Stimulated activated CD8-positive, alpha-beta memory T cell treated with anti-CD3 and anti-CD28 coated beads, Interleukin-7, amount 100 ng/mL, for 24 hours (primary cell): ENCODE measurements around the gene NOBOX.
"Not testable (repeated sequence)": the region's sequence is repeated elsewhere in the genome, so short reads cannot be mapped to it uniquely, and the experiment has no call there.

Experiments
- DNase-seq: peaks from one replicate; pipeline ENCODE4 v3.0.0-alpha.2; 2020; ENCODE audit warnings: low read depth

NOBOX gene

DNA sequence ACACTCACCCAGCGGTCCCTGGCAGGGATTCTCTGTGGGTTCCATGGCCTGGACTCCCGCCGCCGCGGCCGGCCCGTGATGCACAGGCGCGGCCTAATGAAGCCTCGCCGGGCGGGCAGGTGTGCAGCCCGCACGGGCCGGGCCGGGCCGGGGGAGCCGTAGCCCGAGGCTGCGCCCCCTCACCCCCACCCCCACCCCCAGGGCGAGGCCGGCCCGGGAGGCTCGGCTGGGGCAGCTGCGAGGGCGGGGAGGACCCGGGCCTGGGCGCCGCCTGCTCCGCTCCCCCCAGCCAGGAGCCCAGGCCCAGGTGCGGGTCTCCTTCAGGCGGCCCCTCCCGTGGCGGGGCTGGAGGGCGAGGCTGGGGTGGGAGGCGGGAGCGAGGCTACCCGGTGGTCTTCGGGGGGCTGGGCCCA is at the start of gene NOBOX:
Gene NOBOX, minus strand, starts transcription at position 45 of the 413 bp plus-strand sequence.
- DNase-seq: no peak

DNA sequence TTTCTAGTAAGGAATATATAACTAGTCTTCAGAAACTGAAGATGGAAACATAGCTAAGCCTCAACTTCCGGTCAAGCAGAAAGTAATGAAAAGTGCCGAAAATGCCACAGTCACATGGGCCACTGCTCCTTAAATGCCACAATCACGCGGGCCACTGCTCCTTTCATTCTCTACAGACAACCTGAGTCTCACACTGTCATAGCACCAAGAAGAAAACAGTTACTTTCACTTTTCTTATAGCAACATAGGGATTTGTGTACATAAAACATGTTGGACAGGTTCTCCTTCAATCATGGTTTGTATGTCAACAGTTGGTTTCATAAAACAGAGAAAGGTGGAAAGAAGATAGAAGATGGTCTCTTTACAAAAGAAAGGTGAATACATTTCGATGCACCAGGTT is 48.6 kb upstream of the NOBOX start:
- no peak for DNase-seq

DNA sequence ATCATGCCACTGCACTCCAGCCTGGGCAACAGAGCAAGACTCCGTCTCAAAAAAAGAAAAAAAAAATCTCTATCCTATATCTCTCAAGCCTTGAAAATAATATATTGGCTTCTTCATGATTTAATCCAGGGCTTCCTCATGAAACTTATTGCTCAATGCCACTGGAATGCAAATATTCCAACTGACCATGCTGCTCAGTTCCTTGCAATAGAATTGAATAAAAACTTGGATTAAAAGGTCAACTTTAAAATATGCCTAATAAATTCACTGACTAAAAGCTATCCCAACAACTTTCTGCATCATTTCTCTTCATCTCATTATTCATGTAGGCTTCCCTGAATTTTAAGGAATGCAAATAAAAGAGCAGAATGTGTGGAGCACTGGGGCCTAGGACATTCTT is 42.1 kb upstream of the NOBOX start:
- no peak for DNase-seq

DNA sequence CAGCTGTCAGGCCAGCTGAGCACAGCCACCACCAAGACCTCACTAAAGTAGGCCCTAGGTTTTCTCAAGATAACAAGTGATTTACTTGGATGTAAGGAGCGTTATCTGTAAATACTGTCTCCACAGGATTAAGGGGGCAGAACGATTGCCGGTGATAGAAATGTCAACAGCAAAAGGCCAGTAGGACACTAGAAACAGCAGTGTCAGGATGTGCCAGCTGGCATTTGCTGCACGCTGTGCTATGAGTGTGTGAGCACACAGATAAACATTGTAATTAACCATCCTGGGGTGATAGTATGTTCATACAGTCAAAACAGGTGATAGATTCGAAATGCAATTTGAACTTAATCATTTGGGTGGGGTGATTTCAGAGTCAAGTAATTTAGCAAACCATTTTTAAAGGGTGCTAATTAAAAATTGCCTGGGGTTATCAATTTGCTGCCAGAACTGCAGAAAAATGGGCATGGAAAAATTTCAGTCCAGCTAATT is 36.3 kb upstream of the NOBOX start:
- DNase-seq: no peak

DNA sequence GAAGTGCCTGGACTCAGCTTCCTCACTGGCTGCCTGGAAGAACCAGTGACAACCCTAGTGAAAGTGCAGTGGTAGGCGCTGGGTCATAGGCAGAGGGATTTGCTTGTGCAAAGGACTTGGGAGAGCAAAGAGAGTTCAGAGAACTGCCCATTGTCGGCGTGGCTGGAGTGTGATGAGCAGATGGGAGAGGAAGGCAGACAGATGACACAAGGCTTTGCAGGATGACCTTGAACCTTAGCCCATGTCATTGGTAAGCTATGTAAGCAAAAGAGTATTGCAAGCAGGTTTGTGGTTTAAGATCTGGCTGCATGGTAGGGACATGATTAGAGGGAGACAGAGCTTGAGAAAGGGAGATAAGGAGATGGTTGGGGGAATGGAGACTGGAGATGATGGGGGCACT is 35.3 kb upstream of the NOBOX start:
- DNase-seq: no peak

DNA sequence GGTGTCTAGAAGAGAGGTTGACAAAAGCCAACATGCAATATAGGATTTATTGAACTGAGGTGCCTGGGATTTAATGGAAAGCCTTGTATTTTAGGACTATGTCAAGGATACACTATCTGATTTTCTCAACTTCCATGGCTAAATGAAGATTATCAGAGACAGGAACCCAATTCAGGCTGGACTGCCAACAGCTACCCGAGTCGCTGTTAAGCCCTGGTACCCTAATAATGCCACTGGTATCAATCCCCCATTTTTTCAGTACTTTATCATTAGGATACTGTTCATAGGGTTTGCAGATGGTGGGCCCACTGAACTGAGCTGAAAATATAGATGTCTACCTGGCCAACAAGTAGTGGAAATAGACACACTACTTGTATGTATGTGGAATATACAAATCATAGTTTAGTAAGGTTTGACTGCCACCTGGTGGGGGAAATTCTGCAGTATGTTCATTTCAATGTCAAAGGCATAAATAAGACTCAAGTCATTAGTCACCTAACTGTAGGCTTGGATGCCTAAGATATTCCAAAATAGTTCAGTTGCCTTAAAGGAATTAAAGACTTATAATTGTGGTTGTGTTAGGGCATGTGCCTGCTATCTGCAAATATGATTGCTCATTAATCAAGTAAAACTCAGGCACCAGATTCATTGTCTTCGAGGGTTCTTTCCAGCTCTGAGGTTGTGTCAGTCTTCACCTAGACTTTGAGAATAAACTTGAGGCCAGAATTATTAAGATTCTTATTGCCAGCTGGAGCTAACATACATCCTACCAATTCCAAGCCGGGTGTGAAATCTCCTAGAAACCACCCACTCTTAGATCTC is 34.1 kb upstream of the NOBOX start:
- peak; percentile 11 for DNase-seq

DNA sequence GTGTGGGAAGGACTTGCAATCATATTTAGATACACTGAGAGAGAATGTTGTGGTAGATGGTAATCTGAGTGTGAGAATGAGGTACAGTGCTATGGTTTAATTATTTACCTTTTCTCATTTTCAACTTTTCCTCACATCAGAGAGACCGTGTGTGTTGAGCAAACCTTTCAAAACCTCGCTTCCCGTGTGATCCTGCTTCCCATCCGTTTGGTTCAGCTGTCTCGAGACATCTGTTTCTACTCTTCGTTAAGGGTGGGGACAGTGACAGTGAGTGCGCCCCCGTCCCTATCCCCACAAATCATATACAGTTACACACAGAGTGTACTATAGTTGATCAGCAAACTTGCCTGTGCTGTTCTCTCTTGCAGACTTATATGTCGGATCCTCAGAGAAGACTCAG is 33.0 kb upstream of the NOBOX start:
- no peak for DNase-seq

DNA sequence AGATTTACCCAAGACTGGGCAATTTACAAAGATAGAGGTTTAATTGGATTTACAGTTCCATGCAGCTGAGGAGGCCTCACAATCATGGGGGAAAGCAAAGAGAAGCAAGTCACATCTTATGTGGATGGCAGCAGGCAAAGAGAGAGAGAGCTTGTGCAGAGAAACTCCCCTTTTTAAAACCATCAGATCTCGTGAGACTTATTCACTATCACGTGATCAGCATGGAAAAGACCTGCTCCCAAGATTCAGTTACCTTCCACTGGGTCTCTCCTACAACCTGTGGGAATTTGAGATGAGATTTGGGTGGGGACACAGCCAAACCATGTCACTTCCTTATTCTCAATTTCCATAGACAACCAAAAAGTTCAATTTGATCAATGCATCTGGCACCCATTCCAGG is 24.9 kb upstream of the NOBOX start:
- no peak for DNase-seq

DNA sequence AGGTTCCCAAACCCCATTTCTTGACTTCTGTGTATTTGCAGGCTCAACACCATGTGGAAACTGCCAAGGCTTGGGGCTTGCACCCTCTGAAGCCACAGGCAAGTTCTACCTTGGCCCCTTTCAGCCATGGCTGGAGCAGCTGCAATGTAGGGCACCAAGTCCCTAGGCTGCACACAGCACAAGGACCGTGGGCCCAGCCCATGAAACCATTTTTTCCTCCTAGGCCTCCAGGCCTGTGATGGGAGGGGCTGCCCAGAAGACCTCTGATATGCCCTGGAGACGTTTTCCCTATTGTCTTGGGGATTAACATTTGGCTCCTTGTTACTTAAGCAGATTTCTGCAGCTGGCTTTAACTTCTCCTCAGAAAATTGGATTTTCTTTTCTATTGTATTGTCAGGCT is 24.0 kb upstream of the NOBOX start:
- not testable (repeated sequence) for DNase-seq

DNA sequence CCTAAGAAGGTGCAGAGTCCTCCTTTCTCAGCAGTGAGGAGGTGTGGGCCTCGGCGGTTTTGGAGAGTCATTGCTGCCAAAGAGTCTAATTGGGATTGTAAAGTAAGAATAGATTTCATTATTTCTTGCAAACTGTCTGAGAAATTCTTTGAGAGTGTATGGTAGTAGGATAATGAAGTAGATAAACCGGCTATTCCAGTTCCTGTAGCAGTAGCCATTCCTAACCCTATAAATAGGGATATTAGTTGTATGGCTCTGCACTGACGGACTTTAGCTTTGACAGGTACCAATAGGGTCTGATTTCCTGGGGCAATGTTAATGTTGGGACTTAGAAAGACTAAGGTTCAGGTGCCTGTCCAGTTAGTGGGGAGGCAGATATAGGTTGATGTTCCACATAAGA is 15.4 kb upstream of the NOBOX start:
- not testable (repeated sequence) for DNase-seq

DNA sequence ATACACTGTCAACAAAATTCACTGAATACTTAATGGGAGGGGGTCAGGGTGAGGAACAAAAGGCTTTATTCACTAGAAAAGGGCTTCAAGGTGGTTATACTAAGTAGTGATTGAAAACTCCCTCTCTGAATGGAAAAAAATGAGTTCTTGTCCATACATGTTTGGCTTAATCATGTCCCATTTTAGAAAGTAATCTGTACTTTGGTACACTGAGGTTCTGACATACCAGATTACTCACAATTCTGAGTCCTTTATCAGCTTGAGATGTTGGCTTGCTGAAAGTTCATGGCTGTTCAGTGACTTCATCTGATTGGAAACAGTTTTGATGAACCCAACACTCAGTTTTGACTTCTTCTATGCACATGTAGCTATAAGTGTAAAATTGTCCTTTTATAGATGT is 12.8 kb upstream of the NOBOX start:
- no peak for DNase-seq

DNA sequence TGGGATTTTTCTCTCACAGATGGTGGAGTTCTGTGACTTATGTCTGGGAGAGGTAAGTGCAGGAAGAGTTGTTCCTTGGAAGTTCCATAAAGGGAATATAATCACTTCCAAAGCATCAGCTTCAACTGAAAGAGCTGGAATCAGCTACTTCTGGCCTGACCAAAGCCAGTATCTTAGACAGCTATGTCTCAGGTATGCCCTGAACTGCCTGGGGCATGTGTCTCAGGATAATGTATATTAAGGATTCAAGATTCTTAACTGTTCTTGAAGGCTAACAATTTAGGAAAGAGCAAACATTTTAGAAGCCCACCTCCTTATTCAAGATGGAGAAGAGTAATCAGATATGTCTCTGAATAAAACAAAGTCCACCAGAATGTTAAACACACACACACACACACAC is 12.4 kb upstream of the NOBOX start:
- no peak for DNase-seq

DNA sequence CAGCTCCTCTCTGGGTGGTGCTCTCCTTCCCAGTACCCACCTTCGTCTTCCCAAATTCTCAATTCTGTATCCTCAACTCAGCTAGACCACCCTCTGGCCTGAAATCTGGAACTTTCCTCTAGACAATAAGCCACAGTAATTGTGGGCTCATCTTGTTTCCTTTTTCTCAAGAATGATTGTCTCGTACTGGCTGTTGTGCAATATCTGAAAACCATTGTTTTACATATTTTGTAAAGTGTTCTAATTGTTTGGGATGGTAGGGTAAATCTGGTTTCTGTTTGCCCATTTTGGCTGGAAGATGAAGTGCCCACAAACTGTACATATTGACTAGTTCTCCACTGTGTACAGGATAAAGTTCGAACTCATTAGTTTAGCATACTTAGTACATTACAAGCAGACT is 11.3 kb upstream of the NOBOX start:
- no peak for DNase-seq

DNA sequence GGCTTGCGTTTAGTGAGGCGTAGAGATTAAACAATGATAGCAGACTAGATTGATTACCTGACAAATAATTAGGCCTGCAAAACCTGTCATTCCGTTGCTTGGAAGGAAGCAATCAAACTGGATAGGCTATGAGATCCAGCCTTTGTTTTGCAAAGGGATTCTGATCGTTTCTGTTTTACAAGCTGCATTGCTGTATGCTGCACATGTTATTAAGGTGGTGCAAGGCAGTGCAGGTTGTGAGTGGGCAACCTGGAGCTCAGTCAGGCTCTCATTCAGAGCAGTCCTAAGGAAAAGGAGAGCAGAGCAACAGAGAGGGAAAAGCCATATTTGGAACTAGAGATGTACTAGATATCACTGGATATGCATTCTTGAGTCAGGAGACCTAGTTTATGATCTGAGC is 6.9 kb upstream of the NOBOX start:
- no peak for DNase-seq

DNA sequence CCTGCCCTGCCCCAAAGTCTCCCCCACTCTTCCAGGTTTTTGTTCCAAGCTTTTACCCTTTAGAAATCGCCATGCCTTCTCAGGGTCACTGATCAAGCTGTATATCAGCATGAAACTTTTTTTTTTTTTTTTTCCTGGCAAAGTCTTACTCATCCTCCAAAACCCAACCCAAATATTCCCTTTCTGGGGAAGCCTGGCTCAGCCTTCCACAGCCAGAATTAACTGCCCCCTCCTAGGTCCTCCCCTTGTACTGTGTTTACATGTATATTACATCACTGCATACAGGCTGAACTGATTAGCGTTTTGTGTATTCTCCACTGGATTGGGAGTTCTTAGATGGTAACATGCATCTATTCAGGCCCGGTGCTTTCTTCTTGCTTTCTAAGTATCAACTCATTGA is 4.6 kb upstream of the NOBOX start:
- no peak for DNase-seq

DNA sequence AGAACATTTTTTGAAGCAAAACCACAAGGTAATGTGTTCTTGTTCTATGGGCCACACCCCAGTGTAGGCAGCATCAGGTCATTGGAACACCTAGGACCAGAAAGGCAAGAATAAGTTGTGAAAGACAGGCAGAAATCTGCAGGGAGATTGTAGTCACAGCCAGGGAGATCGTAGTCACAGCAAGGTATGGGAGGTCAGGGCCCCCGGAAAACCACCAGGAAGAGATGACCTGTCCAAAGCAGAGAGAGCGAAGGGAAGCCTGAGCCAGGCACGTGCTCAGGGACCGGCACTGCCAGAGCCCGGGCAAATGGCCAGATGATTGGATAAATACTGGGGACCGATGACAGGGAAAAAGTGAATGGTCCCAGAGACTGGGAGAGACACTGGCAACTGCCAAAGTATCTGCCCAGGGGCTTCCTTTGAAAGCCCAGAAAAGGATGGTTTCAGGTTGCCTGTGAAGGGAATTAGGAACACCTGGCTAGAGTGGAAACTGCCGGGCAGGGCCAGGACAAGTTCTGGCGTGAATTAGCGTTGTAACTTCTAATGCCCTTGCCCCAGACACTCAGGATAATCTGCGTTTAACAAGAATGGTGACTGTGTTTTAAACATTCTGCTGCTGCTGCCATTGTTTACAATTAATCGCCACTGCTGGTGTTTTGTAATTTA is 3.9 kb upstream of the NOBOX start:
- no peak for DNase-seq

DNA sequence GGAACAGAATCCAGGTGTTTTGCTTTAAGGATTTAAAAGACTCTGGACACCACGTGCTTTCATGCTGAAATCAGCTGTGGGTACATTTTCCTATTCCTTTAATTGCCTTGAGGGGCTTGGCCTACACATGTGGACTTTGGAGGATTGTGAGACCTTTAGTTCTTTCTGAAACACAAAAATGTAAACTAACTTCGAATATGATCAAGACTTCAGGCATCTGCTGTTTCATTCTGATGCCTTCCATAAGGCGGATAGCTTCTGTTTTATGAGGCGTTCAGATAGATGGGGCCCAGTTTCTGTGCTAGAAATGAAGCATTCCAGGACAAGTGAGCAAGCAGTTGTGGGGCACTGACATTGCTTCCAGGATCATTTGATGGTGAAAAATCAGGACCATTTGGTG is 1.5 kb upstream of the NOBOX start:
- no peak for DNase-seq

DNA sequence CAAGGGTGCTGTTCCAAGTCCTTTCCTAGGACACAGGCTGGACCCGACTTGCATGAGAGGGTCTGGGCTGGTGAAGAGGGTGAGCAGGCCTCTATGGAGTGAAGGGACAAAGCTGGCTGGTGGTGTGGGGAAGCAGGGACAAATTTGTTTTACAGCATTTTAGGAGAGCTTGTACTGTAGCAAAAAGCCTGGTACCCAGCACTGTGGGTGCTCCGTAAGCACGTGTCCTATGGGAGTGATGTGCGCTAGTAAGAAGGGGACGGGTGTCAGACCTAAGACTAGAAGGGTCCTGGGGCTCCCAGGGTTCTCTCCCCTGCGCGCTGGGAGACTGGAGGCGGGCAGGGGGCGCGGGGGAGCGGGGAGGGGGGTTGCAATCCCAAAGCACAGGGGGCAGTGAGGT is 391 bp downstream of the NOBOX start:
- DNase-seq: no peak

DNA sequence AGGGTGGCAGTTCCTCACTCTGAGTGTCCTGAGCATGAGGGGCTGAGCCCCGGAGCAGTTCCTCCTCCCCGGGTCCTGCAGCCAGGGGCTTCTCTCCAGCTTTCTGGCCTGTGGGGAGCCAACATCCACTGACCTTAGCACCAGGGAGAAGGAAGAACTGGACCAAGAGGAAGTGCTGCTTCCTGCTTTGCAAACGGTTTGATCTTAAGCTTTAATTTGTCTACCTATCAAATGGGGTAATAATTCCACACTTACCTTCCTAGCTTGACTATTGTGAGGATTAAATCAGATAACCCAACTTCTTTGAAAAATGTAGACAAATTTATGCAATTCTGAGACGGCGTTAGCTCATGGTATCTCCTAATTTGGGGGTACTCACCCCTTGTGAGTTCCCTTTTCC is 2.0 kb downstream of the NOBOX start:
- DNase-seq: no peak

DNA sequence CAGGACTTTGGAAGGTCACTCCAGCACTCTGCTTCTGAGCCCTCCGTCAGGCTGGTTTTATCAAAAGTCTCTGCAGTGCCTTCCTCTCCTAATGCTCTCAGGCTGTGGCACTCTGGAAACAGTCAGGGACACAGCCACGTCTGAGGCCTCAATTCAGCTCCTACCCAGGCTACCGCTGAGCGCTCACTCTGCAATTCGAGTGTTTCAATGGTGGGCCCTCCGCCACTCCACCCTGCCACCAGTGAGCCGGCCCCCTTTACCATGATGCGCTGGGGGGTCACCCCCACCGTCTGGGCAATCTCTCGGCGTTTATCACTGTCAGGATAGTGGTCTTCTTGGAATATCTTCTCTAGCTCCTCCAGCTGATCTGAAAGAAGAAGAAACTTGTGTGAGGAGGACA is 3.5 kb downstream of the NOBOX start:
- no peak for DNase-seq

DNA sequence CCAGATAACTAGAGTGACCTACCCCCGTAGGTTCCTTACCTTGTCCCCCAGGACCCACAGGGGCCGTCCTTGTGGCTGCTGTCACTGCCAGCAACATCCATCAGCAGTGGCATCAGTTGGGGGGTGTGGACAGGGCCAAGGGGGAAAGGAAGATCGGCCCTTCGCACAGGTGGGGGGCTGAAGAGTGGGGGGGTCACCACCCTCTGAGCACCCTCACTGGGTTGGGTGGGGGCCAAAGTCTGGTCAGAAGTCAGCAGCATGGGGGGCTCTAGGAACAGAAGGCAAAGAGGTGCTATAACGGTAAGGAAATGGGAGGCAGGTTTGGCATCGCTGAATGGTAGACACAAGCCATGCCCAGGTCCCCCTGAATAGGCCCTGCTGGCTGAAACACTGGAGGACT is 4.6 kb downstream of the NOBOX start:
- no peak for DNase-seq

DNA sequence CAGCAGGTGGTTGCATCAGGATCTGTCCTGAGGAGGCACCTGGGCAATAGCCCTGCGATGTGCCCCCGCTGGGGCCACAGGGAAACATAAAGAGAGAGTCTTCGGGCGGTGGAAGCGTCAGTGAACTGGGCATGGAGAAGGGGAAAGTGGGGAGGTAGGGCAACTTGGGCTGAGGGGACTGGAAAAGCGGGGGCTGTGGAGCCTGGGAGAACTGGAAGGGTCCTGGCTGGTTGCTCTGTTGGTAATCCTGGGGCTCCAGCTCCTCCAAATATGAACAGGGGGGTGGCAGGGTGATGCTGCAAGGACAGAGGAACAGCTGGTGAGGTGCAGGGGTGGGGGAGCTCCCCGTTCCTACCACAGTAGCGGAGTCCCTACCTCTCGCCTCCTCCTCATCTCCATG is 5.2 kb downstream of the NOBOX start:
- DNase-seq: no peak

DNA sequence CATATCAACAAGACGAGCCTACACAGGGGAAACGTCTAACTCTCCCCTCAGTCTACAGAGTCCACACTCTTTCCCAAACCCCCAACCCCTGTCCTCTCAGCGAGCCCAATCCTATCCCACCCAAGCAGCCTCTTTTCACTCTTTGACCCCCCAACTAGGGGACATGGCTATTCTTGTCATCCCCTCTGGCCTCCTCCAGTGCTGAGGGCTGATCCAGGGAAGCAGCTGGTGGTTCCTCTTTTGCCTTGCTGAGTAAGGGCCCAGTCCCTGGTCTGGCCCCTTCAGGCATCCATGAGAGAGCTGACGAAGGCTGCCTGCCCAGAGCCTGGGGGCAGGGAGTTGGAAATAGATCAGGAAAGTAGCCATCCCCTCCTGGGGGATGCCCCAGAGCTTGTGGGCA is 6.4 kb downstream of the NOBOX start:
- DNase-seq: no peak

DNA sequence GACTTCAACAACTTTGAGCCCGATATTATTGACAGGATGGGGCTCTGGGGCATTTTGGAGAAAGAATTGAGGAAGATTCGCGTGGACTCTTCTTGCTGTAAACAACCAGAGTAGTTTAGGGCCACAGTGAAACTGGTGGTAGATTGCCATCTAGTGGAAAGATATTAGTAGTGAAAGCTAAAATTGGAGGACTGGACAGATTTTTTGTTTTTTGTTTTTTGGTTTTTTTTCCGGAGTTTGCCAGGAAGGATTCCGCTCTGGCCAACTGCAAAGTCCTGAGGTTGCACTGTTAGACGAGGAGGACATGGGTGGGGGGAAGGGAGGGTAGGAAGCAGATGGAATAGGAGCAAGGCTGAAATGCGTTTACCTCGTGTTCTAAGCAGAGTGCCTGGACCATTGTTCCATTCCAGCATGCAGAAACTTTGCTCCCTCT is 11.7 kb downstream of the NOBOX start:
- no peak for DNase-seq
